ENCODE measurements around the gene MRPL53.
A peak's percentile ranks its signal among the peaks of the same experiment; 100 is the strongest.

Gene MRPL53

DNA sequence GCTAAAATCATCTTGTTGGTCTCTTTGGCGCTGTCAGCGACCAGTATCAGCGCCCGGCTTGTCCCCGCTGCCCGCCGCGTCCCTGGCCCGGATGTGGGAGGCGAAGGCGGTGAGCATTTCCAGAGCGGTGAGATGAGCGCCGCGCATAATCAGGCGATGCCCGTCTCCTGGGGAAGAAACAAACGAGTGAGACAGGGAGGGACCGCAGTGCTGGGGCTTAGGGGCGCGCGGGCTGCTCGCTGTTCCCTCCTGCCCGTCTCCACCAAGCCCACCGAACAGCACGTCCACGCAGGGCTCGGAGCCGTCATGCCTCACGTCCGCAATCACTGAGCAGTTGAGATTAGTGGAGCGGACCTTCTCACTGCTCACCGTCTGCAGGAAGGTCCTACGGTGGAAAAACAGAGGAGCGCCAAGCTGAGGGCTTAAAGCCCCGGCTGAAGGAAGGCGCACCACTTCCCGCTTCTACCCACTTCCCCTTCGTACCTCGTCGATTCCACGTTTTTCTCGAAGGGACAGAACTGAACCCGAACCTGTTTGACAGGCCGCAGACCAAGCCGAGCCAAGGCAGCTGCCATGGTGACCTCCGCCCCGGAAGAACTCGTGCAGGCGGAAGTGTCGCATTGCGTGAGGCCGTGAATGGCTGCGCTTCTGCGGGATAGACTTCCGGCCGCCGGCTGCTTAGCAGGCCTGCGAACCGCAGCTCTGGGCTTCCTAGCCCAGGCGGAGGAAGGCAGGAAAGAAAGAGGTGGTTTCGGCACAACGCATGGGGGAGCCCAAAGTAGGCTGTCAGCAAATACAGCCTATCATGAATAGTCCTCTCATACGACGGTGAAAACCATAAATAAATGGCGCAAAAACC is at the start of gene MRPL53:
Gene MRPL53 (minus strand): TSS at position 595 of the 859 bp plus-strand sequence. CDS start 20 bp downstream, at position 575.
- peak; percentile 95 for DNase-seq (ENCODE audit: low read depth)

DNA sequence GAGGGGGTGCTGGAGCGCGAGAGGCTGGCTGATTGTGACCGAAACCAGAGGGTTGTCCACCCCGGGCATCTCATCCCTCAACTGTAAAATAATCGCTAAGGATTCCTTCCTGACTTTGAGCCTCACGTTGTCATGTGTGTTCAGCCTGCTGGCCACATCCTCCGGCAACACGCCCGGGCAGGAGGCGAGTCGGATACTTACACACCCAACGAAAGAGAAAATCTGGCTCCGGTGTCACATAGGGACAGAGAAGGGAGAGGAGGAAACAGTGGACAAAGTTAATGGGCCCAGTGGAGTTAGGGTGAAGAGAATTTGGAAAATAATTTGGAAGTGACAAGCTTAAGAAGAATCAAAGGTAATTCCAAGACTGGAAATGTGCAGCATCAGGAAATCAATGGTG is 44.2 kb upstream of the MRPL53 start:
- DNase-seq (ENCODE audit: low read depth): no peak

DNA sequence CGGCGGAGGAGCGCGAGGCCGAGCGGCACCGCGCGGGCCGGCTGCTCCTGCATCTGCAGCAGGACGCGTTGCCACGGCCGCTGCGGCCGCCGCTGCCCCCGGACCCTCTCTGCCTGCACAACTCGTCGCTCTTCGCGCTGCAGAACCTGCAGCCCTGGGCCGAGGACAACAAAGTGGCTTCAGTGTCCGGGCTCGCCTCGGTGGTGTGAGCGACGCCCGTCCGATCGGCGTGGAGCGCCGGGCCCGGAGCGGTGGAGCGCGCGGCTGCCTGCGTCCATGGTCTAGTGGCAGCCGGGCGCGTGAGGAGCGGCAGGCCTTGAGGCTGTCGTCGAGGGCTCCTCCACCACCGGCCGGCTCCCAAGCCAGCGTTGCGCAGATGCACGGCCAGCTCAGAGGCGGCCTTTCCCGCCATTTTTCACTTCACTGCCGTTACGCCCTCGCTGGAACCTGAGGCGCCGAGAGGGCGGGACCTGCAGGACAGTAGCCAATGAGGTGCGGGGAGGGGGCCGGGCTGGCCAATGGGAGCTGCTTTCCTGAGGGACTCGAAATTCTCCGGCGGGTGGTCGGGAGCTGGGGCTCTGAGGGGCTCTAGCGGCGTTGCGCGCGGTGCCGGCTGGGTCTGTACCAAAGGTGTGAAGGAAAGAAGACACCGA is 43.6 kb upstream of the MRPL53 start:
- DNase-seq (ENCODE audit: low read depth): no peak

DNA sequence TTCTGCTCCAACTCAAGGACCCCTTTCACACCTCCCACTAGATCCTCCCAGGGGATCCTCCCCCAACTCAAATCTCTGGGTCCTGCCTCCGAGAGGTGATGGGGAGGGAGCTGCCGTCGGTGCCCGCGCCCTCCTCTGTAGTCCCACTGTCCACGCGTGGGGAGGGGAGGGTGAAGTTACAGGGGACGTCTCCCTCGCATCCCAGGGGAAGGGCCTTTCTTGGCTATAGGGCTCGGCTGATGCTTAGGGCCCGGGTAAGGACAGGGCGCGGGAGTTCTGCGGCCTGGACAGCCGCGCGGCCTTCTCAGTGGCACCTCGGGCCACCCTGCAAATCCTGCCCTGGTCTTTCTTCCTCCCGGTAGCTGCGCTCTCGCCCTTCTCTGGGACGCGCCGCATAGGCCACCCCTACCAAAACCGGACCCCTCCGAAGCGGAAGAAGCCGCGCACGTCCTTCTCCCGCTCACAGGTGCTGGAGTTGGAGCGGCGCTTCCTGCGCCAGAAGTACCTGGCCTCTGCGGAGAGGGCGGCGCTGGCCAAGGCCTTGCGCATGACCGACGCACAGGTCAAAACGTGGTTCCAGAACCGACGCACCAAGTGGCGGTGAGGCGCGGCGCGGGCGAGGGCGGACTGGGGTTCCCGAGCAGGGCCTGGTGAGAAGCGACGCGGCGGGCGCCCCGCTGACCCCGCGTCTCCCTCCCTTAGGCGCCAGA is 42.9 kb upstream of the MRPL53 start:
- no peak for DNase-seq (ENCODE audit: low read depth)

DNA sequence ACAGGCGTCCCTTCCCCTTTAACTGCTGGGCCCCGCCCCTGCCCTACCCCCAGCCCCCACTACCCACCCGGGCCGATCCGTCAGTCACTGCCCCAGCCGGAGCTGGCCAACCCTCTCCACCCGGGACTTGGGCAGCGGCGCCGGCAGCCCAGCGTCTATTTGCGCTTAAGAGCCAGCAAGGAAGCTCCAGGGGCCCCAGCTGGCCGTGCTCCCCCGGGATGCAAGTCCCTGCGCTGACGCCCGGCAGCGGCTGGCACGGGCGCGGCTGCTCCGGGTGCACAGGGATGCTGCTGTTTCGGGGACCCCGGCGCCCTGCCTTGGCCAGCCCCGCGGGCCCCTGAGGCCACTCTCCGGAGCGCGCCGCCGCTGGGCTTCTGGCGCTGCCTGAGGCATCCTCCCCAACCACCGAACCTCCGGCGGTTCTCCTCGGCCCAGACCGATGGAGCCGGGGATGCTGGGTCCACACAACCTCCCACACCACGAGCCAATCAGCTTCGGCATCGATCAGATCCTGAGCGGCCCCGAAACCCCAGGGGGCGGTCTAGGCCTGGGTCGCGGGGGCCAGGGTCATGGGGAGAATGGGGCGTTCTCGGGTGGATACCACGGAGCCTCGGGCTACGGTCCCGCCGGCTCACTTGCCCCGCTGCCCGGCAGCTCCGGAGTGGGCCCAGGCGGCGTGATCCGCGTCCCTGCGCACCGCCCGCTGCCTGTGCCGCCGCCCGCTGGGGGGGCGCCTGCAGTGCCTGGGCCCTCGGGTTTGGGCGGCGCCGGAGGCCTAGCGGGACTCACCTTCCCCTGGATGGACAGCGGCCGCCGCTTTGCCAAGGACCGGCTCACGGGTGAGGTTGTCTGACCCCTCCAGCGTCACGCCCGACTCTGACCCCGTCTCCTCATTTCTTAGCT is 42.1 kb upstream of the MRPL53 start, which contains the start of gene TLX2:
Gene TLX2 (plus strand): TSS at position 83 of the 903 bp plus-strand sequence. CDS start 357 bp downstream, at position 440.
- DNase-seq (ENCODE audit: low read depth): no peak

DNA sequence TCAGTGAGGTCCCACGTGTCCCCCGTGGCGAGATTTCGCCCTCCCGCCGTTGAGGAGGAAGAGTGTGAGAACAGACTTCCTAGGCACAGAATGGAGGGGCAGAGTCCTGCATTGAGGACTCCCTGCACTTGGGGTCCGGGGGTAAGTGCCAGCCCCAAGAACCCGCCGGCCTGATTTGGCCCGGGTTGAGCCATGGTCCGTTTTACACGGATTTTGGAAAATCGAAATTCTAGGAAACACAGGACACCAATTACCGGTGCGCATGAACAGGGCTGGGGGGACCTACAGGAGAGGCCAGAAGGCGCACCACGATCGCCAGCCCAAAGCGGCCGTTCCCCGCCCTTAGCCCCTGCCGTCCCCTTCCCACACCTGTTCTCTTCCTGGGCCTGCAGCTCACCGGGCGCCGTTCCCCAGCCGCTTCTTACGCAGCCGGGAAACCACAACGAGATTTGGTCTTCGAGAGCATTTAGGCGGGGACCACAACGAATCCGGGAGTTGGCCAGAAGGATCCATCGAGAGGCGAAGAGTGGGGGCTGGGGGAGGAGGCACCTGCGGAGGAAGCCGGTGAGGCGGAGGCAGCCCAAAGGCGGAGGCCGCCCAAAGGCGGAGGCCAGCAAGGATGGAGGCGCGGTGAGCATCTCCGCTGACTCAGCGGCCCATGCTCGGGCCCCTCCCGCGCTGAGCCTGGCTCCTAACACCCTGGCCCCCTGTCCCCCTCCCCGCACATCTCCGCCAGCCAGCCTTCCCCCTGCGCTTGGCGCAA is 41.3 kb upstream of the MRPL53 start:
- DNase-seq (ENCODE audit: low read depth): no peak

DNA sequence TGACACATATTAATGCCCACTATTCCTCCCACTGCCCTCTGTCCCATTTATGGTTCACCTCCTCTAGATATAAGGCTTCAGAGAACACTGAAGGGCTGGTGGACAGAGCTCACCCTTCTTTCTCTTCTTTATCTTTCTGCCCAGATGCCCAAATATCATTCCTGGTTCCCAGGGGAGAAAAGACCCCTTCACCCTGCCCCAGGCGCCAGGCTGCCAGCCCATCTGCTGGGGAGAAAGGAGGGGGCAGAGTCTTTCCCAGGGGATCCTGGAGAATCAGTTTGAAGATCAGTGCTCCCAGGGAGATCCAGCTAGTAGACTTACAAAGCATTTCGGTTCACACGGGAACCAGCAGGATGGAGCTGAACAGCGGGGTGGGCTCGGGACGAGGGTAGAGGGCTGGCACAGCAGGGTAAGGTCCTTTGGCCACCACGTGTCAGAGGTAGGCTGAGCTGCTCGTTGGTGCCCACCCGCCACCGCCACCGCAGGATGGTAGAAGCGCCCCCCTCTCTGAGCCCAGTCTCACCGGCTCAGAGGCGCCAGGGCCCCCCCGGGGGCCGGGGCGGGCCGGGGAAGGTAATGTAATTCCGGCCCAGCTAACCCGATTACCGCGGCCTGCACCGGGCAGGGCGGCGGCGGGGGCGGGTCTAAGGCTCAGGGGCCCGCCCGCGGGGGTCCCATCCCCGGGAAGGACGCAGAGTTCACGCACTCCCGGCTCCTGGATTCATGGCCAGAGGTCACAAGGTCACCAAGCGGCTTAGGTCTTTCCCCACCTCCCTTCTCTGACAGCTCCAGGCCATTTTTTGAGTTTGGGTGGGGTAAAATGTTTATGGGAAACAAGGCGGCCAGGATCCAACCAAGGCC is 40.5 kb upstream of the MRPL53 start:
- DNase-seq (ENCODE audit: low read depth): no peak

DNA sequence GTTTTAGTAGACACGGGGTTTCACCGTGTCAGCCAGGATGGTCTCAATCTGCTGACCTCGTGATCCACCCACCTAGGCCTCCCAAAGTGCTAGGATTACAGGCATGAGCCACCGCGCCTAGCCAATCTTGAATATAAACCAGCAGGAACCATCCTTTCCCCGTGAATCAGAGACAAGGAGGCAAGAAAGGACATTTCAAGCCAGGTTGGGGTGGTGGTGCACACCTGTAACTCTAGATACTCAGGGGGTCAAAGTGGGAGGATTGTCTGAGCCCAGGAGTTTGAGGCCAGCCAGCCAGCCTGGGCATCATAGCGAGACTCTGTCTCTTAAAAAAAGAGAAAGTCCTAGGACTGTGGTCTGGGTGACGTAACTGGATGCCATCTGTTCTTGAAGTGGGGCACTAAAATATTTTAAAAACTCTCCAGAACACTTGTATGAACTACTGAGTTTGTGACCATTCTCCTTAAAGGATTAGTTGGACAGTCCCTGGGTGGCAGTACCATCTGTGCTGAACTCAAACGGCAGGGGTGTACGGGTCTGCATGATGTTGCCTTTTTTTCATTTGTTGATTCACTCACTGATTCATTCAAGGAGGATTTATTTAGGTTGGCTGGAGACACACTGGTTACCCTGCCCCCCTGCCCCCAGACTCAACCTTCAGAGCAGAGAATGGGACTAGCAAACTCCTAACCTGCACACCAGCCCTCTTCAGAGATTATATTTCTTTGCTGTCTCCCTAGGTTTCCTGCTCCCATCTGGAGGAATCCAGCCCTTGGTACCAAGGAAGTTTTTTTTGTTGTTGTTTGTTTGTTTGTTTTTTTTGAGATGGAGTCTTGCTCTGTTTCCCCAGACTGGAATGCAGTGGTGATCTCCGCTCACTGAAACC is 38.9 kb upstream of the MRPL53 start:
- no peak for DNase-seq (ENCODE audit: low read depth)

DNA sequence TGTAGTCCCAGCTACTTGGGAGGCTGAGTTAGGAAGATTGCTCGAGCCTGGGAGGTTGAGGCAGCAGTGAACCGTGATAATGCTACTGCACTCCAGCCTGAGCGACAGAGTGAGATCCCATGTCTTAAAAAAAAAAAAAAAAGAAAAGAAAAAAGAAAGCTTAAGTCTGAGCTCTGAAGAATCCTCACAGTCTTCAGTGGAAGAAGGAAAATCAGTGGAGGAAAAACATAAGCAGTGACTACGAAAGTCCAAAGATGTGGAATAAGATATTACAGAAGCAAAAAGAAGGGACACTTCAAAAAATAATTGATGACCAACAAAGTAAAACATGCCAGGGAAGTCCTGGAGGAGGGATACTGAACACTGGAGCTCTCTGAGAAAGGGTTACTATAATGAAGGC is 37.8 kb upstream of the MRPL53 start:
- no peak for DNase-seq (ENCODE audit: low read depth)

DNA sequence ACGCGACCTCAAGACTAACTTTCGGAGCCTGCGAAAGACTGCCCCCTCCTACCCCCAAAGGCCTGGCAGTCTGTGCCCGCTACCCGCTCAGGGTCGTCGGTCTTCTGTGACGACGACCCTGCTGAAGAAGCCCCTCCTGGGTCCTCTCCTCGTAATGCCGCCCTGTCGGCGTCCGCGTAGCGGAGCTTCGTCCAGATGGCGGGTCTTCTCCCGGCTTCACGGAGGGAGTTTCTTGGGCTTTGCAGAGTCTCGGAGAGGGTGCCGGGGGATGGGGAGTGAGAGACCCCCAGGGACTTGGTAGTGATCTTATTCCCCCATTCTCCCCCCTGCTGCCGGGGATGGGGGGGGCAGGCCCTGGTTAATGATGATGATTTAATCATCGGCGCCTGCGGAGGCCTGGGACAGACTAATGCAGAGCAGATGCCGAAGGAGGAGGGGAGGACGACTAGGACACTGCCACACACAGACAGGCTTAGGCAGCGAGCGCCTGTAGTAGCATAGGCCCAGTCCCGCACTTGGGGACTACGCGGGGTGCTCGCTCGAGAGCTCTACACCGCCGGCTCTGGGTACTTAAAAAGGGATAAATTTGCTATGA is 35.5 kb upstream of the MRPL53 start:
- DNase-seq (ENCODE audit: low read depth): no peak

DNA sequence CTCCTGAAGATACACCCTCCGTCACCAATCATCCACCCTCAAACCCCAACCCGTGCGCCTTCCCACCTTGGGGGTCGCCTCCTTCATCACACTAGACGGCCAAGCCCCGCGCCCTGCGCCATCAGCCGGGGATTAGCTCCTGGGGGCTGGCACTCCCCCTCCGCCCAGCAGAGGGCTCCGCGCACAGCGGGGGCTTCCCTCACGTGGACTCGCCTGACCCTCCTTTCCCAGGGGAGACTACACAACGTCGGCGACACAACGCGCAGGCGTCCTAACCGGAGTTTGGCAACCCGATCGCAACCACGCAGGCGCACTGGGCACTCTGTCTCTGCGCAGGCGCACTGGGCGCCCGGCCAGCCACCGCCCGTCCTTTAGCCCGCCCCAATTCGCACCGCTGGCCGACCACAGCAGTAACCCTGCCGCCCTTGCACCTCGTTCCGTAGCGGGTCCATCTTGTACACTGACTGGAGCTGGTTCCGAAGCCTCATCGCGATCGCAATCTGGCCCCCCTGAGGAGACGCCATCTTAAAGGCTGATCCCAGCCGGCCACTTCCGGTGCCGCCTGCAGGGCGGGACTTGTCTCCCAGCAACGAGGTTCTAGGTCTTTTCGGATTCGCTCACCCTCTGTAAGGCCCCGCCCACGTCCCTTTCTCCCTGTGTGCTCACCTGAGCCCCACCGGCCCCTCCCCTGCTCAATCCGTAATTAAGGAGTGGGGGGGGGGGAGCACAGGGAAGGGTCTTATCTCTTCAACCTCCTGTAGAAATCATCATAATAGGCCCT is 34.9 kb upstream of the MRPL53 start, which contains the start of gene PCGF1:
Gene PCGF1 (minus strand): TSS at position 551 of the 781 bp plus-strand sequence. CDS start 27 bp downstream, at position 524.
- peak; percentile 96 for DNase-seq (ENCODE audit: low read depth)

DNA sequence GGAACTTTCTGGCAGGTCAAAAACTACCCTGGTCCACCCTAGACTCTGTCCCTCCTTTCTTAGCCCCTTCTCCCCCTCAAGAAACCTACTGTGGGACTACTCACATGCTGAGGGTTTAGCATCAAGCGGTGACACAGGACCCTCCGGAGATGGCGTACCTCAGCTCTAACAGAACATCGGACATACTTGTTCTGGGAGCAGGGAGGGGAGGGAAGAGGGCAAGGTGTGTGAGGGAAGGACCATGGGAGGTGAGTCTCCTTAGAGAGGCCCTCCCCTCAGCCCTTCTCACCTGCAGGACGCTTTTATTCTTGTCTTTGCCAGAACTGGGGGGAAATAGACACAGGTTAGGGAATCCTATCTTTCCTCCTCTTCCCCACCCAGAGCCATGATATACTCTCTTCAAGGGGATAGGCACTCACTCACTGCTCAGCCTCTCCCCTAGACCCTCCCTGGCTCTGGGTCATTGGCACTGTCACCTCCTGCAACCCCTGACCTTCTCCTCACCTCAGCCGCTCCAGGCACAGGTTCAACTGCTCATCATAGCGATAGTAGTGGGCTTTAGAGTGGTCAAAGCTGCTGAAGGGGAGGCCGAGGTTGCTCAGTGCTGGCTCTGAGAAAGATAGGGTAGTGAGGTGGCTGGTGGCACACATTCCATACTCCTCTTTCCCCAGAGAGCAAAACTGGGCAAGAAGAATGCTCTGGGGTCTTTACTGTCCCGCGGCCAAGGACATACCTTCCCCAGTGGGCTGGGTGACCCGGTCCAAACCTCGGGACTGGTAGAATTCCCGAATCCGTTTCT is 33.2 kb upstream of the MRPL53 start:
- DNase-seq (ENCODE audit: low read depth): no peak

DNA sequence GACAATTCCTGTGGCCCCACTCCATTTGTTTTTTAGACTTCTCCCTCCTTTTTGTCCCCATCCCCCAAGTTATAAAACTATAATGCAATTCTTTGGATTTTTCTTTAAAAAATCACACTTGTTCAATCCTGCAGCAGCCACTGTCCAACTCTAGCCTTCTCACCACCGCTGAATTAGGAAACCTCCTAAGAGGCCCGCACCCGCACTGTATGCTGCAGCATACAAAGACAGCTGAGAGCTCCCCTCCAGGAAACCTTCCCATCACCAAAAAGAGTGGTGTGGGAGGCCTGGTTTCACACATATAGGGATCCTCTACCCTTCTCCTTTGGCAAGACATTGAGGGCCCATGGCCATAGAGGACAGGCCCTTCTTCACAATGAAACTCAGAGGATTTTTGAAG is 32.1 kb upstream of the MRPL53 start:
- no peak for DNase-seq (ENCODE audit: low read depth)

DNA sequence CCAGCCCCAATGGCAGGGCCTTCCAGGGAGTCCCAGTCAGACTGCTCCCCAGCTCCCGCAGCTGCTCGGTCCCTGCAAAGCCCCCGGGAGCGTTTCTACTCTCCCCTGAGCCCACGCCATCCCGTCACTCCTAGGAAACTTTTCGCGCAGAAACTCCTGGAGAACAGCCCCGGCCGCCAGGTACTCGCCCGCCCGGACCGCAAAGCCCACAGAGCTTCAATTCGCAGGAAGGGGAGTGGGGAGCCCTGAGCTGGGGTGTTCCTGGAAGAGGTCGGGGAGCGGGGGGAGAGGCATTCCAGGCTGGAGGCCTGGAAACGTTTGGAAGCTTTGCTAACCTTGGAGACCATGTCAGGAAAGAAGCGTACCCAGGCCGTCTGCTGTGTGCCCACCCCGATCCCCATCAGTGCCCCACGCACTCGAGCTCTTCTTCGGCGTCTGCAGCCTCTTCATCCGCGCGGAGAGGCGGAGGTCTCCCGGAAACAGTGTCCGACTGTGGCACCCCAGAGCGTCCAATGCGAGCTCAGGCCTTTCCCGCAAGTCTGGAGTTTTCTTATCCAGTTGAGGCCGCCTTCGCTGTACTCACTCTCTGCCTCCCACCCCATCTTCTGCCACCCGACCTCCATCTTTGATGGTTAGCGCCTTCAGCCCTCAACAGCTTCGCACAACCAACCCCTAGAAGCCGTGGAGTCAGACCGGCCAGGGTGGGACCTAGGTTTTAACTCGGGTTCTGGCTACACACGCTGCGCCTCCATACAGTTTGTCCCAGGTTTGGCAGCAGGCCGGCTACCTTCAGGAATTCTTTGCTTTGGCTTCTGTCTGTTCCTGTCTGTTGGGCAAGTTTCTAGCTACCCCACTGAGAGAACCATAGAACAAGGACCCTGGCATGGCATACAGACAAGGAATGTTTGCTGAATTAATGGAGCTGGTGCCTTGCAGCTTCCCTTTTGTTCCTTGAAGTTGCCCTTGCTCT is 31.3 kb upstream of the MRPL53 start:
- DNase-seq (ENCODE audit: low read depth): no peak

DNA sequence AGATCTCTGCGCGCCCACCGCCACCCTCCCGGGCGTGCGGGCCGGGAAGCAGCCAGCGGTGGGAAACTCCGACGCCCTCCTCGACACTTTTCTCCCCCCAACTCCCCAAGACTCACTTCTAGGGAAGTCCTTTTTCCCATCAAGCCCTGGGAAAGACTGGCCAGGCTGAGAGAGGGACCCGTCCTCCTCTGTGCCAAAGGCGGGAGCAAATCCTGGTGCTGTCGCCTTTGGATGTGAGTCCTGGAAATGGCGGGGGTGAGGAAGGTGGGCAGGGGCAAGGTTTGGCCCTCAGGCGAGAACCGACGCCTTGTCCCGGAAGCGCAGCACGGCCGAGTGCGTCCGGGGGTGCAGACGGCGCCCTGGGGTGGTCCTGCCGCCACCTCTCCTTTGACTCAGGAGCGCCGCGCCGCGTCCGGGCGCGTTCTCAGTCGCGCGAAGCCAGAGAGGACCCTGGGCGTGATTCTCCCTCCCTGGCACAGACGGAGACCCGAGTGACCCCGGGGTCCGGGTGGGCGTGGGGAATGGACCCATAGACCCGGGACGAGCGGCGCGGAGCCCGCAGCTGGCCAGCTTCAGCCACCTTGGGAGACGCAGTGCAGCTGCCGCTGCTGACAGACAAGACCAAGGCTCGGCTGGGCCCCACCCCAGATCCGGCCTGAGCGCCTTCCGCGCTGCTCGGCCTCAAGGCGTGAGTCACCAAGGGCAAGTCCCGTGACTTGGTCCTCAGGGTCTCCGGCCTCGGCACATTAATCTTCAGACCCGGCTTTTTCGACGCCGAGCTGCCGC is 30.4 kb upstream of the MRPL53 start:
- DNase-seq (ENCODE audit: low read depth): no peak

Data from CMK (cell line).